Ecto neural progenitor cell (in vitro differentiated cells): ENCODE measurements around the gene TPRN.

Source experiments
- DNase-seq: peaks from one replicate; pipeline ENCODE4 v3.0.0-alpha.2; 2018; ENCODE audit warnings: low spot score

Gene TPRN

GRCh38 chr9:137235424-137236237 lies 35.1 kb upstream of the TPRN start:
- DNase-seq = no peak

- no peak for DNase-seq
Observed at GRCh38 chr9:137234758-137235423, 34.4 kb upstream of the TPRN start.

DNA sequence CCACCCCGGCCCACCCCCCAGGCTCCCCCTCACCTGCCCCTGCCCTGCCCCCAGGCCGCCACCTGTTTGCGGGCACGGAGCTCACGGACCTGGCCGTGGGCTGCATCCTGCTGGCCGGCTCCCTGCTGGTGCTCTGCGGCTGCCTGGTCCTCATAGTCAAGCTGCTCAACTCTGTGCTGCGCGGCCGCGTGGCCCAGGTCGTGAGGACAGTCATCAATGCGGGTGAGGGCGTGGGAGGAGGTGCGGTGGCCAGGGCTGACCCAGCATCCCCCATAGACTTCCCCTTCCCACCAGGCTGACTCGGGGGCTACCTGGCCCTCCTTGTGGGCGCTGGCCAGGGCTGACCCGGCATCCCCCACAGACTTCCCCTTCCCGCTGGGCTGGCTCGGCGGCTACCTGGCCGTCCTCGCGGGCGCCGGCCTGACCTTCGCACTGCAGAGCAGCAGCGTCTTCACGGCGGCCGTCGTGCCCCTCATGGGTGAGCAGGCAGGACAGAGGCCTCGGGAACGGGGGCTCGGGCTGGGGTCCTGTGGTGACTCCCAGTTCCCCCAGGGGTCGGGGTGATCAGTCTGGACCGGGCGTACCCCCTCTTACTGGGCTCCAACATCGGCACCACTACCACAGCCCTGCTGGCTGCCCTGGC lies 33.6 kb upstream of the TPRN start:
- no peak for DNase-seq

DNA sequence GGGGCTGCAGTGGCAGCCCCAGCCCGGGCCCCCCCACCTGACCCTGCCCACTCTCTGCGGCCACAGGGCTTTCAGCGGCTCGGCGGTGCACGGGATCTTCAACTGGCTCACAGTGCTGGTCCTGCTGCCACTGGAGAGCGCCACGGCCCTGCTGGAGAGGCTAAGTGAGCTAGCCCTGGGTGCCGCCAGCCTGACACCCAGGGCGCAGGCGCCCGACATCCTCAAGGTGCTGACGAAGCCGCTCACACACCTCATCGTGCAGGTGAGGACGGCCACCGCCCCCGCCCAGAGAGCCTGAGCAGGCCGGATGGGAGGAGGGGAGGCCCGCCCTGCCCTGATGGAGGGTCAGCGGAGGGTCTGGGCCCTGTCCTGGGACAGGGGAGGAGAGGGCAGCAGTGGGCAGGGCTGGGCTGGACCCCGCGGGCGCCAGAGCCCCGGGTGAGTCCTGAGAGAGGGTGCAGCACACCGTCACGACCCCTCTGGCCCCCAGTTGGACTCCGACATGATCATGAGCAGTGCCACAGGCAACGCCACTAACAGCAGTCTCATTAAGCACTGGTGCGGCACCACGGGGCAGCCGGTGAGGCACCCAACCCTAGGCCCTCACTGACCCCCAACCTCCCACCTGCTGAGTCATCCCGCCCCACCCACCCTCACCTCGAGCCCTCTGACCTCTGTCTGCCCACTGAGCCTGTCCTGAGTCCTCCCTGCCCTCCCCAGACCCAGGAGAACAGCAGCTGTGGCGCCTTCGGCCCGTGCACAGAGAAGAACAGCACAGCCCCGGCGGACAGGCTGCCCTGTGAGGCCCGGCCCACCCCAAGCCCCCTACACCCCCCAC lies 32.8 kb upstream of the TPRN start:
- DNase-seq = no peak

DNA sequence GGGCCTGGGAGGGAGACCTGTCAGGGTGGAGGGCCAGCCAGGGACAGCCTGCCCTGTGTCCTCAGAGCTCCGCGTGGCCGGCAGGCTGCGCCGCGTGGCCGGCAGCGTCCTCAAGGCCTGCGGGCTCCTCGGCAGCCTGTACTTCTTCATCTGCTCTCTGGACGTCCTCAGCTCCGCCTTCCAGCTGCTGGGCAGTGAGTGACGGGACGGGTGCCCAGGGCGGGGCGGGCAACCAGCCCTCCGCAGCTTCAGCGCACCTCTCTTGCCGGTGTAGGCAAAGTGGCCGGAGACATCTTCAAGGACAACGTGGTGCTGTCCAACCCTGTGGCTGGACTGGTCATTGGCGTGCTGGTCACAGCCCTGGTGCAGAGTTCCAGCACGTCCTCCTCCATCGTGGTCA lies 32.0 kb upstream of the TPRN start:
- no peak for DNase-seq

DNA sequence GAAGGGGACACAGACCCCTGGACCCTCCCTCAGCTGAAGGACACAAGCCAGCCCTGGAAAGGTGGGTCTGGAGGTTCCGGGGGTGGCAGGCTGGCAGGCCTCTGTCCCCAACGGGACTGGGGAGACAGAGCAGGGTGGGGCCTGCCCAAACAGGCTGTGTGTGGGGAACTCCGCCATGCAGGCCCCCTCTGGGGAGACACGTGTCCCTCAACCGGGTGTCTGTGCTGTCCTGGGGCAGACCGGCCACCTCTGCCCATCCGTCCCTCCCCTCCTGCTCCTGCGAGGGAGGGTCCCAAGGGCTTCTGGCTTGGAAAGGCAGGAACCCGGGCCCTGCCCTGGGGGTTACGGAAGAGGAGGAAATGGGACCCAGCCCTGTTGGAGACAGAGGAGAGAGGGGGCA lies 31.6 kb upstream of the TPRN start:
- DNase-seq = no peak

DNA sequence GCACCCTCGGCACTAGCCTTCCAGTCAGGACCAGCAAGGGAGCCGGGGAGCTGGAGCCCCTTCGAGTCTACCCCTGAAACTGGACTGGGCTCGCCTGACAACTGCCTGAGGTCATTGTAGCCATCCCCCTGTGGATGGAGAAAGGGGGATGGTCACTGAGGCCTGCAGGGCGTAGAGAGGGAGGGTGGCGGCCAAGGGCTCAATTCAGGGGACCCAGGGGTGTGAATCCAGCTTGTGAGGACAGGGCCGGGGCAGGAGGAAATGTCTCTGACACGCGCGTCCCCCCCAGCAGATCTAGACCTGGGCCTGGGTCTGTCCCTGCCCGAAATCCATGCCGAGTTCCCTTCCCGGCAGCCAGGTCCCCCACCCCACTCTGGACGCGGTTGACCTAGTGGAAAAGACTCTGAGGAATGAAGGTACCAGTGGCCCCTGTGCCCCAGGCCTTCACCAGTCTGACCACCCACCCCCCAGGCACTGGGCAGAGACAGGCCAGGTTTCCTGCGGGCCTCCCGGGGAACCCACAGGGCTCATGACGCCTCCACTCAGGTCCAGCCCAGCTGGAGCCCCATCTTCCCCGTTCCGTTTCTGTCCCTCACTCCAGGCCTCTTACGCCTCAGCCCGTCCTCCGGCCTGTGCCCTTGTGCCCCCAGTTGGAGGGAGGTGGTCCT lies 31.0 kb upstream of the TPRN start:
- DNase-seq = no peak

- no peak for DNase-seq
Observed at GRCh38 chr9:137230705-137231371, 30.3 kb upstream of the TPRN start, which contains the start of gene SLC34A3. TSS of gene SLC34A3 (plus strand) at chr9:137230901. CDS start at chr9:137231703, 802 bp downstream.

DNA sequence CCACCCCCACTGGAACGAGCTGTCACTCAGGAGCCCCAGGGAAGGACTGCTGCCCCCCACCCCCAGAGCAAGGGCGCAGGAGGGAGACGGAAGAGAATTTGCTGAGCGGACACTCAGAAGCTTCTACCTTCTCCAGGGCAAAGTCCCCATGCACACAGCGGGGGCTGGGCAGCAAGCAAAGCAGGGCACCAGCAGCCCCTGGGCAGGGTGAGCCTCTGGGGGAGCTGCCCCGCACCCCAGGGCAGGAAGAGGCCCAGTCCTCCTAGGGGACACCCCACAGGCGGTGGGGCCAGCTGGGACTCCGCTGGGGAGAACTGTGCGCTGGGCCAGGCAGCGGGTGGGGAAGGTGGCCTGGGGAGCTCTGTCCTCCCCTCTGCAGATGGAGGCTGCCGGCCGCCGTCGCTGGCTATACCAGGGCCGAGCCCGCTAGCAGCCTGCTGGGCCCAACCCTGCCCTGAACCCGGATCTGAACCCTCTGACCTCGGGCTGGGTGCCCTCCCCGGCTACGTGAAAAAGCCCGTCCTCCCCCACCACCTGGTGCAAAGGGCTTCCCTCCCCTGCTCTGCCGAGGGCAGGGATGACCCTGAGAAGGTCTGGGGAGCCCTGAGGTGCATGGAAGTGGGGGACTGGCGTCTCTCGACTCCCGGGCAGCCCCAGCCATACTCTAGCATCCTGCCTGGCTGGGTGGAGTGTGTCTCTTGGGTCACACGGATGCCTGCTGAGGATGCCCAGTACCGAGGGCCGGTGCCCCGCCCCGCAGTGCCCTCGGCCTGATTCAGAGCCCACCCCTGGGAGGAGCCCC lies 29.6 kb upstream of the TPRN start:
- no peak for DNase-seq

- no peak for DNase-seq
Observed at GRCh38 chr9:137228968-137229896, 28.7 kb upstream of the TPRN start.

DNA sequence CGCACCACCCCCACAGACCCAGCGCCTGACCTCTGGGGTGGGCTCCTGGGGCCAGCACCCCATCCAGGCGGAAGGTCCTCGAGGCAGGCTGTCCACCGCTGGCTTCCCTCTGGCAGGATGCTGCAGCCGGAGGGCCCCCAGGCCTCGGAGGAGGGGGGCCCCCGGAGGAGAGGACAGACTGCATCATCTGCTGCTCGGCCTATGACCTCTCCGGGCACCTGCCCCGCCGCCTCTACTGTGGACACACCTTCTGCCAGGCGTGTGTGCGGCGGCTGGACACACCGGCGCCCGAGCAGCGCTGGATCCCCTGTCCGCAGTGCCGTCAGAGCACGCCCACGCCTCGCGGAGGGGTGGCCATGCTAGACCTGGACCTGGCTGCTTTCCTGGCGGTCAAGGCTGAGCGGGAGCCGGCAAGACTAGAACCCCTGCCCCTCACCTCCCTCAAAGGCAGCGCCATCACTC lies 28.0 kb upstream of the TPRN start:
- DNase-seq = no peak

DNA sequence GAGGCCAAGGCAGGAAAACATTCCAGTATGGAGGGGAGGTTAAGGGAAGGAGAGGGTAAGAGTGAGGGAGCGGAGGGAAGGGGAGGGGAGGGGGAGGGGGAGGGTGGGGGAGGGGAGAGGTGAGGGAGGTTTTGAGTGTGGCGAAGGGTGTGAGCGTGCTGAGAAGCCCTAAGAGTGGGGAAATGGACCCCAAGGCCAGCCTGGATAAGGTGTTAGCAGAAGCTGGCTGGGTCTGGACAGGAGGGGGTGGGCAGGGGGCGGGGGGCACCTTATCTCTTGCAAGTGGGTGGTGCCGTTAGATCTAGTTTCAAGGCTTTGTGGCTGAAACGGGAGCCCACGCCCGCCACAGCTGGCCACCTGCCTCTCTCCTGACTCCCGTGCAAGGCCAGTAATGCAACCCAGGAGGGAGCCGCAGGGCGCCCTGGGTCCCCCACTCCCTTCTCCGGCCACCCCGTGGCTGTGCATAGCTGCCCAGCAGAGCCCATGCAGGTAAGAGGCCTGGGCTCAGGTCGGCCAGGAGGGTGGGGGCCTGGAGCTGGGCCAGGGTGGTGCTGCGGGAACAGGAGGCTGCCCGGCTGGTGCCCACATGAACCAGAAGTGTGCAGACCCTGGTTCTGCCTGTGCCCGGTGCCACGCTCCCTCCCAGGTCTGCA lies 27.4 kb upstream of the TPRN start:
- no peak for DNase-seq

- peak; percentile 88 for DNase-seq
Observed at GRCh38 chr9:137227054-137227852, 26.7 kb upstream of the TPRN start, which contains the start of gene RNF224. TSS of gene RNF224 (plus strand) at chr9:137227502. CDS start at chr9:137228336, 834 bp downstream.

DNA sequence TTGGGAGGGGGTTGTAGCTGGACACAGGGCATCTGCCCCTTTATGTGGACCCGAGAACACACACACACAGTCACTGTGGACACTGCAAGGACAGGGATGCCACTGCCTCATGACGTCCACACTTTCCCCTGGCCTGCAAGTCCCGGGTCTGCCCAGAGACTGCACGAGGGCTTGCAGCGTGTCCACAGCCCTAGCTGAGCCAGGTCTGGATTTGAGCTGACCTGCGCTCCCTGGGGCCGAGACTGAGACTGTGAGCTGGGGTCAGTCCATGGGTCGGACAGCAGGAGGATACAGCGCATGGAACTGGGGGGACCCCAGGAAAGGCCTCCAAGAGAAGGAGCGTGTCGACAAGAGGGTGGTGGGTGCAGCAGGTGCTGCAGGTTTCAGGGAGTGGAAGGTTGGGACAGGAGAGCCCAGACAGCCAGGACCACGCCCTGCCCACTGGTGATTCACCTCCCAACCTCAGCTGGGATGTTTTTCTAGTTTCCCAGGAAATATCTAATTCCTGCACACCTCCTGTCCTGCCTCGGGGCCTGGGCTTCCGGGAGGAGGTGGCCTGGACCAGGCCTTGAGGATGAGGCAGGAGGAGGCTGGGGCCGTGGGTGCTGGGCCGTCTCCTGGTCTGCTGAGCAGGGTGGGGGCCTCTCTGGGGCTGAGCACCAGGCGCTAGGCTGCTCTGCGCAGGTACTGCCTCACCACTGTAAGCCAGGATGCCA lies 26.0 kb upstream of the TPRN start:
- no peak for DNase-seq

DNA sequence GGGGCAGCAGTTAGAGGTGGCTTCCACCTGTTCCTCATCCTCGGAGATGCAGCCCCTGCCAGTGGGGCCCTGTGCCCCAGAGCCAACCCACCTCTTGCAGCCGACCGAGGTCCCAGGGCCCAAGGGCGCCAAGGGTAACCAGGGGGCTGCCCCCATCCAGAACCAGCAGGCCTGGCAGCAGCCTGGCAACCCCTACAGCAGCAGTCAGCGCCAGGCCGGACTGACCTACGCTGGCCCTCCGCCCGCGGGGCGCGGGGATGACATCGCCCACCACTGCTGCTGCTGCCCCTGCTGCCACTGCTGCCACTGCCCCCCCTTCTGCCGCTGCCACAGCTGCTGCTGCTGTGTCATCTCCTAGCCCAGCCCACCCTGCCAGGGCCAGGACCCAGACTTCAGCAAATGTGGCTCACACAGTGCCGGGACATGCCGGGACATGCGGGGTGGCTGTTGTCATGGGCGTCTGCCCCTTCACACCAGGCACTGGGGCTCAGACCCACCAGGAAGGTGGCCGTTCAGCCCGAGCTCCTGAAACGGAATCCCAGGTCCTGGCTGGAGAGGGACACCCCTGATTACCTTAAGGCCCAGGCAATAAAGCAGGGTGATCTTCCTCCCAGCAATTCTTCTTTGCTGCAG lies 25.3 kb upstream of the TPRN start:
- DNase-seq = no peak
